ENCODE data around the gene AHNAK2. TPM values are rescaled to one million over a fixed set of nuclear protein-coding genes. Genes with fewer than 3 reads are reported as not detected.

Gene AHNAK2
- total and polyA plus RNA-seq, 2 of the 13 experiments (the other 11 are each of a cell fraction or from before 2014, with no cell fraction given): 0.11 to 0.18 TPM

GRCh38 chr14:104892531-104893434 lies 85.4 kb downstream of the AHNAK2 start (continued):
- TF ChIP-seq, protein P1, sequence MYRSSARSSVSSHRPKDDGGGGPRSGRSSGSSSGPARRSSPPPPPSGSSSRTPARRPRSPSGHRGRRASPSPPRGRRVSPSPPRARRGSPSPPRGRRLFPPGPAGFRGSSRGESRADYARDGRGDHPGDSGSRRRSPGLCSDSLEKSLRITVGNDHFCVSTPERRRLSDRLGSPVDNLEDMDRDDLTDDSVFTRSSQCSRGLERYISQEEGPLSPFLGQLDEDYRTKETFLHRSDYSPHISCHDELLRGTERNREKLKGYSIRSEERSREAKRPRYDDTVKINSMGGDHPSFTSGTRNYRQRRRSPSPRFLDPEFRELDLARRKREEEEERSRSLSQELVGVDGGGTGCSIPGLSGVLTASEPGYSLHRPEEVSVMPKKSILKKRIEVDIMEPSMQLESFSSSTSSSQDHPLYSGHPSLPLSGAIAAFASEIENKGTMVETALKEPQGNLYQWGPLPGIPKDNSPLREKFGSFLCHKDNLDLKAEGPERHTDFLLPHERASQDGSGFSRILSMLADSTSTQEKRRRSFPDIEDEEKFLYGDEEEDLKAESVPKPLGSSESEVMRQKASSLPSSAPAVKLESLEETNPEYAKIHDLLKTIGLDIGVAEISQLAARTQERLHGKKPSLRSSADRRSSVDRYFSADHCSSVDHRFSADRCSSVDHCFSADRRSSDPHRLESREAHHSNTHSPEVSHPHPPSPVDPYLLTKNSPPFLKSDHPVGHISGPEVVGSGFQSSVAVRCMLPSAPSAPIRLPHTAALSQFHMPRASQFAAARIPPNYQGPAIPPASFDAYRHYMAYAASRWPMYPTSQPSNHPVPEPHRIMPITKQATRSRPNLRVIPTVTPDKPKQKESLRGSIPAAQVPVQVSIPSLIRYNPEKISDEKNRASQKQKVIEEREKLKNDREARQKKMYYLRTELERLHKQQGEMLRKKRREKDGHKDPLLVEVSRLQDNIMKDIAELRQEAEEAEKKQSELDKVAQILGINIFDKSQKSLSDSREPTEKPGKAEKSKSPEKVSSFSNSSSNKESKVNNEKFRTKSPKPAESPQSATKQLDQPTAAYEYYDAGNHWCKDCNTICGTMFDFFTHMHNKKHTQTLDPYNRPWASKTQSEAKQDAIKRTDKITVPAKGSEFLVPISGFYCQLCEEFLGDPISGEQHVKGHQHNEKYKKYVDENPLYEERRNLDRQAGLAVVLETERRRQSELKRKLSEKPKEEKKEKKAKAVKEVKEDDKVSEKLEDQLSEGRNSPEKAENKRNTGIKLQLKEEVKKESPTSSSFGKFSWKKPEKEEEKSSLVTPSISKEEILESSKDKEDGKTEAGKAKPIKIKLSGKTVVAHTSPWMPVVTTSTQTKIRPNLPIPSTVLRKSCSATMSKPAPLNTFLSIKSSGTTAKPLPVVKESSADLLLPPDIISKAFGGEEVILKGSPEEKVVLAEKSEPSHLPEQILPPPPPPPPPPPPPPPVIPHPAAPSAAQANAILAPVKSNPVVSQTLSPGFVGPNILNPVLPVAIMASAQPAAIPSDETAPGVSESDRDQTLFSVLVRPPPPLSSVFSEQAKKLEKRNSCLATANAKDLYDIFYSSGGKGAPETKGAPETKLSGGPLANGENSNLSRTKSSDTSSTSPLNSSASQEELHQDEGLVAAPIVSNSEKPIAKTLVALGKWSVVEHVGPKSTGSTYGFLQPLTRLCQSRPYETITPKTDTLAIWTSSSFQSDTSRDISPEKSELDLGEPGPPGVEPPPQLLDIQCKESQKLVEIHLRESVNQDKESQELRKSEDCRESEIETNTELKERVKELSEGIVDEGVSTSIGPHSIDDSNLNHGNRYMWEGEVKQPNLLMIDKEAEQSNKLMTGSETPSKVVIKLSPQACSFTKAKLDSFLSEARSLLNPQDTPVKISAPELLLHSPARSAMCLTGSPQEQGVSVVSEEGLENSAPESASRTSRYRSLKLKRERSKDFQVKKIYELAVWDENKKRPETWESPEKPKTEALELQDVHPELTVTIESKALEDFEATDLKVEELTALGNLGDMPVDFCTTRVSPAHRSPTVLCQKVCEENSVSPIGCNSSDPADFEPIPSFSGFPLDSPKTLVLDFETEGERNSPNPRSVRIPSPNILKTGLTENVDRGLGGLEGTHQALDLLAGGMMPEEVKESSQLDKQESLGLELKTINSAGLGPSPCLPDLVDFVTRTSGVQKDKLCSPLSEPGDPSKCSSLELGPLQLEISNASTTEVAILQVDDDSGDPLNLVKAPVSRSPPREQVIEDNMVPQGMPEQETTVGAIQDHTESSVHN (CRISPR knock-in tag; IDR thresholded peaks at IDR 0.05): no peak
- no peak for TF ChIP-seq ZNF772 (CRISPR knock-in tag; IDR thresholded peaks at IDR 0.05)
